ENCODE results near the gene DUSP2. TPM values are rescaled to one million over a fixed set of nuclear protein-coding genes. Genes with fewer than 3 reads are reported as not detected.

Gene DUSP2
- total and polyA plus RNA-seq, 9 of the 15 experiments (the other 6 are each of a cell fraction or from before 2014, with no cell fraction given): 0.04 to 0.18 TPM; not detected in 7

- WGBS (ENCODE audit: insufficient coverage, low coverage, missing lambda C conversion rate): 2% methylated on average over 9 of the region's 9 CpGs
- H3K79me2 ChIP-seq (ENCODE audit: control insufficient read depth, insufficient read depth, low read length): no peaks in the 10 kb centered on the region
- no peaks in the 10 kb centered on the region for H3K9me1 ChIP-seq (ENCODE audit: control insufficient read depth, insufficient read depth, low read length)
- no peaks in the 10 kb centered on the region for H3K9me3 ChIP-seq (replicated peaks; ENCODE audit: control insufficient read depth, insufficient read depth, low read depth, low read length)
- no peak overlapping the region for H2AFZ ChIP-seq (ENCODE audit: low read depth, low read length)
- in situ Hi-C loops (cut with MboI) (no loop called here), intact Hi-C loops (cut with micrococcal nuclease) (no loop called here)
- peaks cover 53 to 69% of the 10 kb centered on the region in 2 experiments for H3K27me3 ChIP-seq (ENCODE audit: control insufficient read depth in 2 of 2, insufficient read depth in 2 of 2, low read length in 2 of 2)
- H3K4me3 ChIP-seq: no peak overlapping the region
- H3K4me1 ChIP-seq (replicated peaks in 1 of 2; ENCODE audit: control insufficient read depth in 2 of 2, insufficient read depth in 2 of 2, low read length in 2 of 2): peaks cover 0 to 7% of the 10 kb centered on the region in 2 experiments; a peak in 2 of 5 replicates
- no peaks in the 10 kb centered on the region for H3K36me3 ChIP-seq (ENCODE audit: control insufficient read depth, insufficient read depth, low read length)
- no TSS peak for BruUV-seq (replicated peaks)
- DNase-seq (ENCODE audit: extremely low read depth in 1 of 4, low spot score in 3 of 4): no peak
- no peak overlapping the region for H3K27ac ChIP-seq (ENCODE audit: extremely low read depth, low read depth, low read length)
- ATAC-seq: no peak
- peaks cover 20% of the 10 kb centered on the region; the same call in 1 of the 2 replicates for H4K20me1 ChIP-seq (replicated peaks; ENCODE audit: control insufficient read depth, insufficient read depth, low read length)
- CTCF ChIA-PET (ENCODE audit: low intra/inter-chr PET ratio): no interaction called here
- no peak for FAIRE-seq
- no peak overlapping the region for H3K9ac ChIP-seq (ENCODE audit: insufficient read depth in 1 of 2, low read depth in 2 of 2, low read length in 2 of 2)
- H3K4me2 ChIP-seq (ENCODE audit: insufficient read depth, low read length): no peak overlapping the region
- POLR2A ChIA-PET: interaction anchor here (0.6 kb wide), 1 partner anchor 36 kb away, joined by 4 read pairs; no protein-coding TSS in a partner anchor
- no peak for TF ChIP-seq ATF1 (CRISPR knock-in tag; IDR thresholded peaks at IDR 0.05)
- no peak for TF ChIP-seq ATF1 (tag; IDR thresholded peaks at IDR 0.05)
- no peak for TF ChIP-seq ATF6 (CRISPR knock-in tag; IDR thresholded peaks at IDR 0.05)
- TF ChIP-seq TBL1XR1 (IDR thresholded peaks at IDR 0.05; ENCODE audit: low read length in 2 of 2): no peak
- no peak for TF ChIP-seq FOXP1 (CRISPR knock-in tag; IDR thresholded peaks at IDR 0.05)
- no peak for TF ChIP-seq FOSL1 (tag; conservative IDR thresholded peaks at IDR 0.05)
- no peak for TF ChIP-seq HOXB6 (CRISPR knock-in tag; IDR thresholded peaks at IDR 0.05; ENCODE audit: borderline replicate concordance)
- no peak for TF ChIP-seq TBP (optimal IDR thresholded peaks at IDR 0.05; ENCODE audit: low read depth, low read length)
- no peak for TF ChIP-seq FOXK2 (conservative IDR thresholded peaks at IDR 0.05 in 1 of 2, IDR thresholded peaks at IDR 0.05 in 1 of 2; ENCODE audit: low read depth in 2 of 2)
- TF ChIP-seq ZNF318 (IDR thresholded peaks at IDR 0.05; ENCODE audit: borderline replicate concordance in 1 of 2, low read depth in 1 of 2): no peak
Measured at GRCh38 chr2:96135171-96135570, 10.1 kb downstream of the DUSP2 start.

Data from K562 (cell line).